Liver (tissue), 9 donors: ENCODE data around the gene LCE1D. TPM values are rescaled to one million over a fixed set of nuclear protein-coding genes. Genes with fewer than 3 reads are reported as not detected.

Source experiments
- DNase-seq: peaks from one replicate; pipeline ENCODE4 v3.0.0-alpha.2; 2017; ENCODE audit warnings: low spot score
- H3K27ac ChIP-seq, 2 donors: one replicate each; pipeline ENCODE4 v1.7.0; 2013; ENCODE audit warnings: inconsistent platforms in 2 of 2, low read length in 2 of 2, control low read depth in 1 of 2, low read depth in 1 of 2, mild to moderate bottlenecking in 1 of 2
- H3K27me3 ChIP-seq, 4 donors: one replicate each; pipeline versions ENCODE4 v1.6.1 to v1.7.0; 2013; ENCODE audit warnings: low read length in 3 of 4, inconsistent platforms in 1 of 4, mild to moderate bottlenecking in 1 of 4, moderate library complexity in 1 of 4; ENCODE audit not compliant: control insufficient read depth in 4 of 4, insufficient read depth in 4 of 4
- H3K36me3 ChIP-seq, 4 donors: one replicate each; pipeline versions ENCODE4 v1.6.1 to v1.7.0; 2013; ENCODE audit warnings: low read length in 3 of 4, mild to moderate bottlenecking in 3 of 4, low read depth in 1 of 4, moderate library complexity in 1 of 4; ENCODE audit not compliant: control insufficient read depth in 4 of 4, insufficient read depth in 3 of 4
- H3K4me1 ChIP-seq, 4 donors: one replicate each; pipeline versions ENCODE4 v1.6.1 to v1.7.0; 2013; ENCODE audit warnings: low read length in 3 of 4, mild to moderate bottlenecking in 3 of 4, moderate library complexity in 1 of 4; ENCODE audit not compliant: control insufficient read depth in 4 of 4, insufficient read depth in 4 of 4
- H3K4me3 ChIP-seq, 3 donors: one replicate each; pipeline versions ENCODE4 v1.6.1 to v1.7.0; 2013; ENCODE audit warnings: low read length in 3 of 3, control low read depth in 1 of 3, low read depth in 1 of 3, mild to moderate bottlenecking in 1 of 3
- H3K9ac ChIP-seq, 2 donors: one replicate each; pipeline ENCODE4 v1.7.0; 2013; ENCODE audit warnings: low read length in 2 of 2, mild to moderate bottlenecking in 2 of 2, moderate library complexity in 2 of 2, control low read depth in 1 of 2, low read depth in 1 of 2
- H3K9me3 ChIP-seq, 4 donors: one replicate each; pipeline versions ENCODE4 v1.6.1 to v1.7.0; 2013; ENCODE audit warnings: low read length in 3 of 4; ENCODE audit not compliant: control insufficient read depth in 4 of 4
- EGR1 ChIP-seq, 2 donors: IDR thresholded peaks; 2 replicates each; pipeline ENCODE4 v1.6.1; 2016 to 2018; ENCODE audit warnings: antibody characterized with exemption in 2 of 2, low read depth in 2 of 2
- FOXA1 ChIP-seq: IDR thresholded peaks from 2 replicates; pipeline ENCODE4 v1.6.1; 2016; ENCODE audit warnings: antibody characterized with exemption
- GABPA ChIP-seq, 2 donors: IDR thresholded peaks in 1 of 2; conservative IDR thresholded peaks in 1 of 2; 2 replicates each; pipeline ENCODE4 v1.6.1; 2016; ENCODE audit warnings: antibody characterized with exemption in 2 of 2, mild to moderate bottlenecking in 1 of 2, moderate library complexity in 1 of 2
- HNF4A ChIP-seq, 2 donors: conservative IDR thresholded peaks; 2 replicates each; pipeline ENCODE4 v1.6.1; 2016; ENCODE audit warnings: antibody characterized with exemption in 2 of 2, mild to moderate bottlenecking in 2 of 2
- HNF4G ChIP-seq: IDR thresholded peaks from 2 replicates; pipeline ENCODE4 v1.6.1; 2016; ENCODE audit warnings: antibody characterized with exemption
- JUND ChIP-seq, 2 donors: IDR thresholded peaks; 2 replicates each; pipeline ENCODE4 v1.6.1; 2016; ENCODE audit warnings: antibody characterized with exemption in 2 of 2
- MAX ChIP-seq: IDR thresholded peaks from 2 replicates; pipeline ENCODE4 v1.6.1; 2016; ENCODE audit warnings: antibody characterized with exemption
- NR2F2 ChIP-seq: IDR thresholded peaks from 2 replicates; pipeline ENCODE4 v1.6.1; 2016; ENCODE audit warnings: antibody characterized with exemption
- RAD21 ChIP-seq, 2 donors: IDR thresholded peaks; 2 replicates each; pipeline ENCODE4 v1.6.1; 2016; ENCODE audit warnings: antibody characterized with exemption in 2 of 2, mild to moderate bottlenecking in 2 of 2
- RXRA ChIP-seq, 2 donors: IDR thresholded peaks; 2 replicates each; pipeline ENCODE4 v1.6.1; 2017 to 2018; ENCODE audit warnings: antibody characterized with exemption in 2 of 2, mild to moderate bottlenecking in 1 of 2
- SP1 ChIP-seq: IDR thresholded peaks from 2 replicates; pipeline ENCODE4 v1.6.1; 2018; ENCODE audit warnings: antibody characterized with exemption, mild to moderate bottlenecking
- TAF1 ChIP-seq: conservative IDR thresholded peaks from 2 replicates; pipeline ENCODE4 v1.6.1; 2016; ENCODE audit warnings: antibody characterized with exemption, mild to moderate bottlenecking
- YY1 ChIP-seq: IDR thresholded peaks from 2 replicates; pipeline ENCODE4 v1.6.1; 2016; ENCODE audit warnings: antibody characterized with exemption, mild to moderate bottlenecking
- WGBS: extraction: QIAGEN DNeasy Blood & Tissue Kit; methylation state at CpG from one replicate; pipeline ENCODE4 v1.1.7; 2013; 5-methylcytosine and 5-hydroxymethylcytosine counted together
- polyA plus RNA-seq, 2 donors: library from polyadenylated mRNA; stranded (reverse) in 1 of 2; unstranded in 1 of 2; fragments of 200-250 nt in 1 of 2; fragments of >200 nt in 1 of 2; fragmentation: Nextera tagmentation in 1 of 2; extraction: Ambion mirVana in 1 of 2; gene quantifications; one replicate each; pipeline versions ENCODE4 v1.2.1 to v1.2.3, GENCODE V29; 2013 to 2015
- total RNA-seq, 2 donors: library from RNA; depleted of rRNA; stranded (reverse); fragments of >200 nt; gene quantifications; one replicate each; pipeline ENCODE4 v1.2.3, GENCODE V29; 2014
- TF ChIP-seq, protein P1 (sequence below): IDR thresholded peaks from 2 replicates; pipeline ENCODE4 v1.6.1; 2016; ENCODE audit warnings: antibody characterized with exemption
- TF ChIP-seq, protein P2 (sequence below): IDR thresholded peaks from 2 replicates; pipeline ENCODE4 v1.6.1; 2016; ENCODE audit warnings: antibody characterized with exemption
- donor health status: healthy.
- donor health status: healthy.
- donor health status: healthy.
- donor health status: healthy.
- donor health status: healthy.

Gene LCE1D
- total and polyA plus RNA-seq, 4 donors: not detected

- Histone ChIP-seq H3K9ac (no peak overlapping the region), H3K36me3 (no peaks in the 10 kb centered on the region), H3K9me3 (no peaks in the 10 kb centered on the region), H3K4me1 (no peaks in the 10 kb centered on the region), H3K27me3 (peaks cover 0 to 3% (median 0%) of the 10 kb centered on the region in 4 donors), H3K27ac (no peak overlapping the region), H3K4me3 (no peak overlapping the region)
- no peak for DNase-seq
- WGBS: 40% methylated on average over 1 of the region's 1 CpG
- TF ChIP-seq RXRA (IDR thresholded peaks at IDR 0.05): no peak
- no peak for TF ChIP-seq HNF4G
- TF ChIP-seq GABPA (IDR thresholded peaks at IDR 0.05 in 1 of 2, conservative IDR thresholded peaks at IDR 0.05 in 1 of 2): no peak
- TF ChIP-seq, protein P1, sequence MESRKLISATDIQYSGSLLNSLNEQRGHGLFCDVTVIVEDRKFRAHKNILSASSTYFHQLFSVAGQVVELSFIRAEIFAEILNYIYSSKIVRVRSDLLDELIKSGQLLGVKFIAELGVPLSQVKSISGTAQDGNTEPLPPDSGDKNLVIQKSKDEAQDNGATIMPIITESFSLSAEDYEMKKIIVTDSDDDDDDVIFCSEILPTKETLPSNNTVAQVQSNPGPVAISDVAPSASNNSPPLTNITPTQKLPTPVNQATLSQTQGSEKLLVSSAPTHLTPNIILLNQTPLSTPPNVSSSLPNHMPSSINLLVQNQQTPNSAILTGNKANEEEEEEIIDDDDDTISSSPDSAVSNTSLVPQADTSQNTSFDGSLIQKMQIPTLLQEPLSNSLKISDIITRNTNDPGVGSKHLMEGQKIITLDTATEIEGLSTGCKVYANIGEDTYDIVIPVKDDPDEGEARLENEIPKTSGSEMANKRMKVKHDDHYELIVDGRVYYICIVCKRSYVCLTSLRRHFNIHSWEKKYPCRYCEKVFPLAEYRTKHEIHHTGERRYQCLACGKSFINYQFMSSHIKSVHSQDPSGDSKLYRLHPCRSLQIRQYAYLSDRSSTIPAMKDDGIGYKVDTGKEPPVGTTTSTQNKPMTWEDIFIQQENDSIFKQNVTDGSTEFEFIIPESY: no peak
- TF ChIP-seq, protein P2, sequence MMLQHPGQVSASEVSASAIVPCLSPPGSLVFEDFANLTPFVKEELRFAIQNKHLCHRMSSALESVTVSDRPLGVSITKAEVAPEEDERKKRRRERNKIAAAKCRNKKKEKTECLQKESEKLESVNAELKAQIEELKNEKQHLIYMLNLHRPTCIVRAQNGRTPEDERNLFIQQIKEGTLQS: no peak
- no peak for TF ChIP-seq TAF1
- no peak for TF ChIP-seq JUND (IDR thresholded peaks at IDR 0.05)
- TF ChIP-seq NR2F2: no peak
- TF ChIP-seq HNF4A (conservative IDR thresholded peaks at IDR 0.05): no peak
- no peak for TF ChIP-seq YY1
- no peak for TF ChIP-seq RAD21 (IDR thresholded peaks at IDR 0.05)
- no peak for TF ChIP-seq FOXA1
- TF ChIP-seq SP1: no peak
Observed at GRCh38 chr1:152801333-152801732, 4.8 kb downstream of the LCE1D start.

DNA sequence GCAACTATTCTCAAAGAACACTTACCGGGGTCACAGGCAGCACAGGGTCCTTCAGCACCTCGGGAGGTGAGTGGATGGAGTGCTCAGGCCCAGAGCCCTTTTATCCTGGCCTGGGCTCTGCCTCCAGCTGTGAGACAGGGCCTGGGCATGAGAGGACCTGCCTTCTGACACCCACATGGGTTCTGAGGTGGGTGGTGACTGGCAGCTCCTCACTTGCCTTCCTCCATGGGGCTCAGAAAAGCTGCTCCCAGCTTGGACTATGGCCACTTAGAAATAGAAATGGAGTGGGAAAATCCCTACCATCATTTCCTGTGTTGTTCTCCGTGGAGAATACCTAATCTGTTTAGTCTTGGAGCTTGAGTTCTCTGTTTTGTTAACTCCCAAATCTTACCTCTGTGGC is 10.1 kb downstream of the LCE1D start, which contains the start of gene LCE1C:
TSS of gene LCE1C (minus strand) at position 76 of the 400 bp plus-strand sequence. CDS start 1,173 bp downstream, outside the sequence.
- H3K27me3 ChIP-seq: peaks cover 0 to 7% (median 0%) of the 10 kb centered on the region in 4 donors
- no peak for DNase-seq
- TF ChIP-seq RAD21 (IDR thresholded peaks at IDR 0.05) (no peak), SP1 (no peak), MAX (no peak), RXRA (IDR thresholded peaks at IDR 0.05) (no peak), EGR1 (IDR thresholded peaks at IDR 0.05; ENCODE audit: low read depth in 2 of 2) (no peak), HNF4G (no peak)
- TF ChIP-seq, protein P2: no peak
- TF ChIP-seq, protein P1: no peak
- no peaks in the 10 kb centered on the region for H3K4me1 ChIP-seq
- no peak within 1 kb of the TSS for H3K4me3 ChIP-seq
- H3K9me3 ChIP-seq: no peaks in the 10 kb centered on the region
- H3K36me3 ChIP-seq: no peaks in the 10 kb centered on the region
- H3K9ac ChIP-seq: no peak within 1 kb of the TSS
- no peak within 1 kb of the TSS for H3K27ac ChIP-seq
- WGBS: 60% methylated on average over 3 of the region's 3 CpGs
